Suprapubic skin (tissue), 3 donors: ENCODE measurements around the gene CCNJL.

ENCODE experiments used
- CTCF ChIP-seq, 2 donors: fragments of 200-600 bp in 1 of 2; fragments of 450-650 bp in 1 of 2; sonication (generic) in 1 of 2; IDR thresholded peaks; one replicate each; pipeline ENCODE4 v1.5.1; 2016 to 2019; ENCODE audit warnings: antibody characterized with exemption in 2 of 2, mild to moderate bottlenecking in 1 of 2, moderate library complexity in 1 of 2
- POLR2A ChIP-seq, 2 donors: fragments of 450-650 bp; IDR thresholded peaks; one replicate each; pipeline ENCODE4 v1.6.1; 2017; ENCODE audit warnings: antibody characterized with exemption in 2 of 2, mild to moderate bottlenecking in 2 of 2, moderate library complexity in 2 of 2

- no peak for TF ChIP-seq CTCF (IDR thresholded peaks at IDR 0.05)
- no peak for TF ChIP-seq POLR2A (IDR thresholded peaks at IDR 0.05)
These were observed 76.6 kb downstream of the CCNJL start for GRCh38 chr5:160235731-160236130.
